Right hindlimb (tissue), 1 donor: ENCODE results near the gene ATP6V0A4.
"Not testable (repeated sequence)": the region's sequence is repeated elsewhere in the genome, so short reads cannot be mapped to it uniquely, and the experiment has no call there.

ENCODE experiments used
- DNase-seq: peaks from one replicate; pipeline ENCODE4 v3.0.0-alpha.2; 2018

ATP6V0A4 gene

DNA sequence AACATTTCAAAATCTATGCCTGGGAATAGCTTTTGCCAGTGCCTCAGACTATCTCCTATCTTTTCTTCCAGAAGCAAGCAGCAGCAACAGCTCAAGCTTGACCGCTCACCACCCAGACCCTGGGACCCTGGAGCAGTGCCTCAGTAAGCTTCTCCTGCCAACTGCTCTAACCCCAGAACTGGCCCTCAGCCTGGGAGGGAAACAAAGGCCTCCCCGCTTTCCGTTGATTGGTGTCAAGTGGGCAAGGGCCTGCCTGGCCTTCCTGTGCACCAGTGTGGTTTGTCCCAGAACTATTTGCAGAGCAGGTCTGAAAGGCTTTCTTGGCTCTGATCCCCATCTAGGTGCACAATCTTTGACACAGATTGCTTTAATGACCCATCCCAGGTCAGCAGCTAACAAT lies 3.3 kb upstream of the ATP6V0A4 start:
- no peak for DNase-seq

GRCh38 chr7:138799336-138800000 lies 1.5 kb upstream of the ATP6V0A4 start:
- no peak for DNase-seq

- no peak for DNase-seq
These were observed 840 bp upstream of the ATP6V0A4 start for GRCh38 chr7:138798836-138799235.

DNA sequence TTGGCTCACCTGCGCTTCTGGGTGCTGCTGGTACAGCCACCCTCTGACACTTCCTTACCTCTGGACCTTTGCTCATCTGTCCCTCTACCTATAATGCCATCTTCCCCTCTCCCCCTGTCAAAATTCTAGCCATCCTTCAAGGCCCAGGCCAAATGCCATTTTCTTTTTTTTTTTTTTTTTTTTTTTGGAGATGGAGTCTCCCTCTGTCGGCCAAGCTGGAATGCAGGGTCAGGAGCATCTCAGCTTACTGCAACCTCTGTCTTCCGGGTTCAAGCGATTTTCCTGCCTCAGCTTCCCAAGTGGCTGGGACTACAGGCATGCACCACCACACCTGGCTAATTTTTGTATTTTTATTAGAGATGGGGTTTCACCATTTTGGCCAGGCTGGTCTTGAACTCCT lies 950 bp downstream of the ATP6V0A4 start:
- not testable (repeated sequence) for DNase-seq

GRCh38 chr7:138796038-138796615 lies 1.9 kb downstream of the ATP6V0A4 start:
- DNase-seq = no peak

GRCh38 chr7:138785587-138786437 lies 12.2 kb downstream of the ATP6V0A4 start:
- DNase-seq = no peak

DNA sequence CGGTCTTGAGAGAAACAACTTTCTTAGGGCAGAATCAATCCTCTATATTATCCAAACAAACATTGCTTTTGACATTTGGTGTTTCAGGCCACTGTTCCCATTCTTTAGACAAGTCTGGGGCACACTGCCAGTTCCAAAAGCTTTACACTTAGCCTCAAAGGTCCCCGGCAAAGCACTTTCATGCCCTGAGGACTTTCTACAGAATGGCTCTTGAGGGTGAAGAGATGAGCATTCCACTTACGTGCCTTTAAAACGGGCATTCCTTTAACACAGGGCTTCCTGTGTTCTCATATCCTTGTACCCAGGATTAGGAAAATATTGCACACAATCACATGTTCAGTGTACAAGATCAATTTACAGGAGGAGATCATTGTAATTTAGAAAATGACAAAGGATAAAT lies 13.3 kb downstream of the ATP6V0A4 start:
- DNase-seq = no peak

DNA sequence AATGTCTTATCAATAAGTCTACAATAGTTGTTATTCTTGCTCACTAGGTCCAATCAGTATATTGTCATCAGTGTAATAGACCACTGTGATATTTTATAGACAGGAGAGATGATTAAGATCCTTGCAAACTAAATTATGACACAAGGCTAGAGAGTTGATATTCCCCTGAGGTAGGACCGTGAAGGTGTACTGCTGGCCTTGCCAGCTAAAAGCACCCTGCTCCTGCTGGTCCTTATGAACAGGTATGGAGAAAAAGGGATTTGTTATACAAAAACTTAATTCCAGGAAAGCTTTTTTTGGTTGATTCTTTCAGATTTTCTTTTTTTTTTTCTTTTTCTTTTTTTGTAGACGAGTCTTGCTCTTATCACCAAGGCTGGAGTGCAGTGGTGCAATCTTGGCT lies 17.0 kb downstream of the ATP6V0A4 start:
- DNase-seq = no peak

DNA sequence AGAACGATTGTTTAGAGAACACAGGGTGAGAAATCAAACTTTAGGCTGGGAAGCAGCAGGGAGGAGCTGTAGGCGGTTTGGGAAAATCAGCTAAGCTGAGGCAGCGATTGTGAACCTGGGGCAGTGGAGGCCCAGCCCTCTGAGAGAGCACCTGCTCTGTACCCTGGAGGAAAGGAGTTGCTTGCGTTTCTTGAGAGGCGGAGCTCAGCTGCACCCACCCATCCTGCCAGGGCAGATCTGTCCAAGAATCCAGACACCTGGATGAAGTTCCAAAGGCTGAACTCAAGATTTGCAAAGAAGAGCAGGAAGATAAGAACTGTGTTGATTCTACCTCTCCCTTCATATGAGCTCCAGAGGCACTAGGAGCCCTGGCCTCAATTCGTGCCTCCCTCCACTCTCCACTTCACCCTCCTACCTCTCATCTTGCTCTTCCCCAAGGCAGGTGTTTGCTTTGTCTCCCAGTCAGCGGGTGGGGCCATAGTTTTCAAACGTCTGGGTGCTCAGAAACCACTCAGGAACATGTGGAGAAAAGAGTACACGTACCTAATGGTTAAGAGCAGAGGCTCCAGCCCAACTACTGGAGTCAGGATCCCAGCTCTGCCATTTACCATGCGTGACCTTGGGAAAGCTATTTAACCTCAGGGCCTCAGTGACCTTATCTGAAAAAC lies 21.7 kb downstream of the ATP6V0A4 start:
- DNase-seq = no peak

GRCh38 chr7:138773817-138774216 lies 24.2 kb downstream of the ATP6V0A4 start:
- no peak for DNase-seq

DNA sequence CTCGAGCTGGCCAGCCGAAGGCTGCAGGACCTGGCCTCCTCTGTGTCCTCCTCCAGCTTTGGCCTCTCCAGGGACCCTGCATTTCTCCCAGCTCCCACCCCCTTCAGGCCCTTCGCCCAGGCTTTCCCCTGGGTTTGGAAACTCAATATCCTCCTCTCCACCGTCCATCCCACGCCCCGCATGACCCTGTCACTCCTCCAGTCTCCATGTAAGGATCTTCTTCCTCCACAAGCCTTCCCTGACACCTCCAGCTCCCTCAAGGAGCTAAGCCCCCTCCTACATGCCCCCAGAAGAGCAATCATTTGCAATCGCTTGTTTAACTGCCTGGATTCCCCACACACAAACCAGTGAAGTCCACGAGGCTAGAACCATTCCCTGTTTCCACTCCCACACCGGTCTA lies 24.8 kb downstream of the ATP6V0A4 start:
- DNase-seq = no peak

GRCh38 chr7:138770904-138771303 lies 27.1 kb downstream of the ATP6V0A4 start:
- DNase-seq = no peak

DNA sequence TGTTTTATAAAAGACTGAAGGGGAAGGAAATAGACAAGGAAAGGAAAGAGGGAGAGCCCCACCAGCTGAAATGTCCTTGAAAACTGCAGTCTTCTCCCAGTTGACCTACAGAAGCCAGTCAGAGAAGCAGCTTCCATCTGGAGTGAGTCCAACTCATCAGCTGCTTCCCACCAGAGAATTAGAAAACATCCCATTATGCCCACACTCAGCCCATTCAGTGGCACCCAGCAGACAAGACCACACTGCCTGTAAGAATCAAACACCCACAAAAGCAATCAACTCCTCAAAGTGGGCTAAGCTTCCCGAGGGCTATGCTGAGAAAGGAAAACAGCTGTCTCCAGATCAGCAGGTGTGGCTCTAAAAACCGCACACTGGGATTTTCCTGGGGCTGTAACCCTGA lies 29.8 kb downstream of the ATP6V0A4 start:
- no peak for DNase-seq

DNA sequence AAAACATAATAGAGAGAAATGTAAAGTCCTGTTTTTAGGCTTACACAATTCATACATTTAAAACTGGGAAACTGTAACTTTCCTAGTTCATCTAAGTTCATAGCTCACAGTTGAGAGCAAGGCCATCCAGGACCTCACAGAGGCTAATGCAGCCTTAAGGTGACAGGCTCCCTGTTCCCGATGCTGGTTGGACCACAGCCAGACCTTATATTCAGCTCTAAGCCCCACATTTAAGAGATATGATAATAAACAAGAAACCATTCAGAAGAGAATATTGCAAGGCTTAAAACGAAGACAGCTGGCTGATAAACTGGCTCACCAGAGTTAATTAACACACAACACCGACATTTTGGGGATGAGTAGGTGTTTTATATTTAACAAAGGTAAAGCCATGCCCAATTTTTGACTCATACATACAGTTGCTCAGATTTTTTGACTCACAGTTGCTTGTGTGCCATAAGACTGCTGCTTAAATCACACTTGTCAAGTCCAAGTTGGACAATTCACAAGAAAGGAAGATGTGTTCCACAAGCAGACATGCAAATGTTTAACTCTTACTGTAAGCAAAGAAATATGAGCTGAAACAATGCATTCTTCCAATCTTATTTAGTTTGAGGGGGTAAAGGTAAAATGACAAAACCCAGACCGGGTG lies 41.3 kb downstream of the ATP6V0A4 start:
- DNase-seq = no peak

- DNase-seq = no peak
These were observed 42.0 kb downstream of the ATP6V0A4 start for GRCh38 chr7:138755842-138756590.

- DNase-seq = no peak
These were observed 42.7 kb downstream of the ATP6V0A4 start for GRCh38 chr7:138755331-138755747.

DNA sequence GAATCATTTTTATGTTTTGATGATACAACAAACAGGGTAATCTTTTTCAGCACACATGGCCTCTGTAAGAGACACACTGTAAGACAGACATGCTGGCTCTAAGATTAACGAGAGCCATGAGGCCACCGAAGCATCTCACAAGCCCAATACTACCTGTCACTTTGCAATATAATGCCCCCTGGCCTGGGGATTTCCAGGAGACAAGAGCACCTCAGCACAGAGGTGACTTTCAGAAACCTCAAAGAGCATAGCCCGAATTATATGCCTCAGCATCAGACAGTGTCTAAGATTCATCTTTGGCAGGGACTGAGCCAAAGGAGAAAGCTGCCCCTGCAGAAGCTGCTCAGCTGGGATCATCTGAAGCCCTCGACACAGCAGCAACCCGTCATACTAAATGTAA lies 44.4 kb downstream of the ATP6V0A4 start:
- DNase-seq = no peak

DNA sequence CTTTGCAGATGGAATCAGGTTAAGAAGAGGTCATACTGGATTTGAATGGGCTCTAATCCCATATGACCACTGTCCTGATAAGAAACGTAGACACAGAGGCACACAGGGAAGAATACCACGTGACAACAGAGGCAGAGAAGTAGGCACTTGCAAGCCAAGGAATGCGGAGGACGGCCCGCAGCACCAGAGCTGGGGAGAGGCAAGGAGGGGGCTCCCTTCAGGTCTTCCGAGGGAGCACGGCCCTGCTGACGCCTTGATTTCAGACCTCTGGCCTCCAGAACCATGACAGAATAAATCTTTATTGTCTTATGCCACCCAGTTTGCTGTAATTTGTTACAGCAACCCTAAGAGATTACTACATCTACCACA lies 44.9 kb downstream of the ATP6V0A4 start:
- no peak for DNase-seq

- peak; percentile 22 for DNase-seq
These were observed 45.4 kb downstream of the ATP6V0A4 start for GRCh38 chr7:138752518-138753149.

- DNase-seq = no peak
These were observed 47.0 kb downstream of the ATP6V0A4 start for GRCh38 chr7:138750901-138751464.

DNA sequence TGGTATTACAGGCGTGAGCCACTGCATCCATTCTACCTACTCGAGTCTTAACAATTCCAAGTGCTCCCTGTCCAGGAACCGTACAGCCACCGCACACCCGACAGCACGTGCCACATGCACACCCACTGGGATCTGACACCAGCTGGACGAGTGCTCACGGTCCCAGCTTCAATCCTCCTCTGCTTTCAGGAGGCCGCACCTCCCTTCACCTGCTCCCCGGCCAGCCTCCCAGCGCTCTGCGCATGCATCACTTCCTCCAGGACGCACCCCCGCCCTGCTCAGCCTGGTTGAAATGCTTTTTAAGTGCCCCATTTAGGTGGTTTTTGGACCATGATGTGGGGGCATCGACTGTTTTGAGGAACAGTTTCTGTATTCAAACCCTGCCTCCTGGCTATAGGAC lies 47.5 kb downstream of the ATP6V0A4 start:
- no peak for DNase-seq
